HG03469 (cell line): ENCODE measurements around the gene HSD3B2.

Experiments used
- ATAC-seq: cut with Tn5 transposase; IDR thresholded peaks from one replicate; pipeline ENCODE4 v1.9.1; 2021; ENCODE audit warnings: mild to moderate bottlenecking, moderate library complexity, moderate number of reproducible peaks; ENCODE audit not compliant: unreplicated experiment

The HSD3B2 gene

DNA sequence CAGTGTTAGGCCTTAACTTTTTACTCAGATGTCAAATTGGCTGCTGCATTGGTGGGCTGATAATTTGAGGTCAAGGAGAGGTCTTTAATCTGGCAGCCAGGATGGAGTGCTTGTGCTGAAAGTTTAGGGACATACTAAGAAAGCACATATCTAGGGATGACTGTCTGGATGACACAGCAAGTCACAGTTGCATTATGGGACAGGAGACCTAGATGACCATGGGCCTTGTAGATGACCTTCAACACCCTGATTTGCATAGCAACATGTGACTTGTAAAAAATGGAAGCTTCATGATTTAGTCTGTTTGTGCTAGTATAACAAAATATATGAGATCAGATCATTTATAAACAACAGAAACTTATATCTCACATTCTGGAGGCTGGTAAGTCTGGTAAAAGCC lies 18.0 kb upstream of the HSD3B2 start:
- no peak for ATAC-seq

DNA sequence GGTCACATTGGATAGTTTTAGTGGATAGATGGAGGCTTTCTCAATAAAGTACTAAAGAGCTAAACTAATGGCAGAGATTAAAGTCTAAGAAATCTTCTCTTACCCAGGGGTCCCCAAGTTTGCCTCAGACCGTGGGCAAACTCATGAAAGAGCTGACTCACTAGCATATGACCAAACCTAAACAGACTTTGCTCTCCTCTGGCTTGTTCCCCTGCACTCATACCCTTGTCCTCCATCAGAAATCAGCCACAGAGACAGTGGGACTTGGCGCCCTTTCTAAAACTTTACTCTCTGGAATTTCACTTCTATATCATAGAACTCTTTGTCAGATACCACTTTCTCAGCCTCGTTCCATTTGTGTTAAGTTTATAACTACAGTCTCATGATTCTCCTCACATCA lies 17.0 kb upstream of the HSD3B2 start:
- ATAC-seq: no peak

DNA sequence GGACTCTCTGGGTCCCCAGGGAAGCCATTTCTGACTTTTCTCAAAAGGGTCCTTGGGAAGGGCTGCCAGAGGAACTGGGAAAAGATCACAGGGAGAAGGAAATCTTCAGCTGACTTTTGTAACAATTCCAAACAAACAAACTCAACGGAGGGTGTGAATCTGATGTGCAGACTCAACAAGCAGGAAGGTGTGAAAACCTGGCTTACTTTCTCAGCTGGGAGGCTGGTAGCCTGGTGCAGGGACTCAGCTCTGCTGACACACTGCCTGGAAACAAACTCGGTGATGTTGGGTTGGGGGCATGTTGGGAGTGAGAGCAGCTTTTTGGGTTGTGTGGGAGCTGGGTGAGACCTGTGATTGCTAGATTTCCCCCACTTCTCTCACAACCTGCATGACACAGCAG lies 10.2 kb upstream of the HSD3B2 start:
- no peak for ATAC-seq

DNA sequence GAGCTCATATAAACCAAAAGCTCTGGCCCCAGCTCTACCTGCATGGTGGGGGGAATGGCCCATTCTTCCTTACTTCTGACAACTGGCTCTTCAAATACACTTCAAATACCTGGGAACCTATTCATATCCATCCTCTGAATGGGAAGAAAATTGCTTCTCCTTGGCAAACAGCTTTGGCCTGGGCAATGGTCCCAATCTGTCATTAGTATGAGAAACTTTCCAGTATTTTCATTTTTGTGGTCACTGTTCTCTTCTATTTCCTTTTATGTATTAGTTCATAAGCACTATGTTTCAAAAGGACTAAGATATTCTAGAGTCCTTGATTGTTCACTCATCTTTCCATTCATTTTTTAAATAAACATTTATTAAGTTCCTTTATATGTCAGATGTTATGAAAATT lies 5.2 kb upstream of the HSD3B2 start:
- no peak for ATAC-seq

DNA sequence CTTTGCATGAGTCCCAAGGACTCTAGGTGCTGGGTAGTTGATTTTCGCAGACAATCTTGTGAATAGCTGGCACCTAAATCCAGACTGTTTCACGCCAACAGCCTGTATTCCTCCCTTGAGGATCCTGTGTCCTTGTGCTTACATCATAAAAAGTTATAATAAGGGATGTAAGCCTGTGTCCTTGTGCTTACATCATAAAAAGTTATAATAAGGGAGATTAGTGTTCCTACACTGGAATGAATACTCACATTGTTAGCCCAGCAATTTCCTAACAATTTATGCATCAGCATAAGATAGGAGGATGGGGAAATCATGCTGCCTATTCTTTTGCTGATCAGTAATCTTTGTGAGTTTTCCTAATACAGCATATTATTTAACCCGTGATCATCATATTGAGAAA lies 4.0 kb upstream of the HSD3B2 start:
- ATAC-seq: no peak

DNA sequence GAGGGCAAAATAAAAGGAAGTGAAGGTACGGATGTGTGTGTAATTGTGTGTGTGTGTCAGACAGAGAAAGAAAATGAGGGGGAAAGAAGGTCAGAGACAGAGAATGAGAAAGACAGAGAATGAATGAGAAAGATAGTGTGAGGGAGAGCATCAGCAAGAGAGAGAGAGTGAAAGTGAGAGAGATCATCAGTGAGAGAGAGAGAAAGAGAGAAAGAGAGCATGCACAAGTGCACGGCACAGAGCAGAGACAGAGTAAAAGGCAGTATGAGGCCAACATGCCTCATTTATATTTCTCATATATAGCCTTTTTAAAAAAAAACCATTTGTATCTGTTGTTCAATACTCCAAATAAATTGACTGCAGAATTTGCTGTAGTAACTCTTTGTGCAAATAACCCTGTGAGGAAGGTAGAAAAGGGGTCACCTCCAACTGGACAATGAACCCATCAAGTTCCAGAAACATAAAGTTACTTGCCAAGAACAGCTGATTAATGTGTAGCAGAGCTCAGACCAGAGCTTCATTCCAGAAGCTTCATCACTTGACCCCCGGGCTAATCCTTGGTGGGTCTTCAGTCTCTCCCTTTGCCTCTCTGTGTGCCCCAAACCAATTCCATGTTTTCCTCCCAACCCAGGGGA lies 1.2 kb downstream of the HSD3B2 start:
- no peak for ATAC-seq

DNA sequence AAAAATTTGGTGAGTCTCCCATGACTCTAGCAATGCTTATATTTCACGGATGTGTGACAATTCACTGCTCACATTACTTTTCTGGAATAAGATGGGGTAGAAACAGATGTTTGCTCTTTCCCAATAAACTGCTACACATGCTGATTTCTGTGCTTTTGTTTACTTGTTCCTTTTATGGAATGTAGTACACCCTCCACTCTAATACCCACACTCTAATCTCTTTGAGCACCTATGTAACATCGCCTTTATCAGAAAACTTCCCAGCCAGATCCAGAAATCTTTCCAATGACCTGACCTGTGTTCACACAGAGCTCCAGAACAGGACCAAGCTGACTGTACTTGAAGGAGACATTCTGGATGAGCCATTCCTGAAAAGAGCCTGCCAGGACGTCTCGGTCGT lies 4.2 kb downstream of the HSD3B2 start:
- no peak for ATAC-seq

DNA sequence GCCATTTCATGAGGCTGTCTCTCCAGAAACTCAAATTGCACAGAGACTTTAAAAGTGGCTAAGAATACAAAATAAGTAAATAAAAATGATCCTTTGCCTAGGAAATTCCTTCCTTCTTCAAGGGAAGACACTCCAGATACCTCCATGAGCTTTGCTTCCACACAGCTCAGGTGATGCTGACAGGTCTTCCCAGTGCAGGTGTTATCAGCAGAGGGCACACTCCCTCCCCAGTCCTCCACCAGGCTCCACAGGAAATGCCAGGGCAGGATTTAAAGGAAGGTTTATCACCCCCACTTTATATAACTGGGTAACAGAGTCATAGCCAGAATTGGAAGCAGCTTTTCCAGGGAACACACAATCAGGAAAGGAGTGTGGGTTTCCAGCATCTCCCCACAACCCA lies 5.7 kb downstream of the HSD3B2 start:
- ATAC-seq: no peak

DNA sequence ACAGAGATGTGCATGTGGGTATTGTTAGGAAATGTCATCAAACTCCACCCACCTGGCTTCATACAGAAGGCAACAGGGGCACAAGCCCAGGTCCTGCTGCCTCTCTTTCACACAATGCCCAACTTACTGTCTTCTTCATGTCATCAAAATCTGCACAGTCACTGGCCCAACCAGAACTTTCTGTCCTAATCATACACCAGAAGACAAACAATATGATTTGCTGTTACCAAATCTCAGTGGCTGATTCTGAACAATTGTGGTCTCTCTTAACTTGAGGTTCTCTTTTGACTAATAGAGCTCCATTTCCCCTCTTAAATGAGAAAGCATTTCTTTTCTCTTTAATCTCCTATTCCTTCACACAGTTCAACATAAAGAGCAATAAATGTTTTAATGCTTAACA lies 7.7 kb downstream of the HSD3B2 start:
- ATAC-seq: no peak

DNA sequence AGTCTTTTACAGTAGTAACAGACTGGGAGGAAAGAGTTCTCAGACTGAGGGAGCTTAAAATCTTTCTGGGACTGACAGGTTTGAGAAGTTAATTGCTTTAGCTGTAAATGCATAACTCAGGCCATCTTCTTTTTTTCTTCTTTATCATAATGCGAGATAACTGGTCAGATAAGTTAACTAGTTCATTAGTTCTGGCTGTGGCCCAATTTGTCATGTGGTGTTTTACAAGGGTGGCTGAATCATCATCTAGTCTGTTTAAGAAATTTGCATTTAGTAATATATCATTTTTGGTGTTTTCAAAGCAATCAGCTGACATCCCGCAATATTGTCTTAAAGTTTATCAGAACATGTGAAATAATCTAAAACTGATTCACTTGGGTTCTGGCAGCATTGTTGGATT lies 14.0 kb downstream of the HSD3B2 start:
- ATAC-seq: no peak

DNA sequence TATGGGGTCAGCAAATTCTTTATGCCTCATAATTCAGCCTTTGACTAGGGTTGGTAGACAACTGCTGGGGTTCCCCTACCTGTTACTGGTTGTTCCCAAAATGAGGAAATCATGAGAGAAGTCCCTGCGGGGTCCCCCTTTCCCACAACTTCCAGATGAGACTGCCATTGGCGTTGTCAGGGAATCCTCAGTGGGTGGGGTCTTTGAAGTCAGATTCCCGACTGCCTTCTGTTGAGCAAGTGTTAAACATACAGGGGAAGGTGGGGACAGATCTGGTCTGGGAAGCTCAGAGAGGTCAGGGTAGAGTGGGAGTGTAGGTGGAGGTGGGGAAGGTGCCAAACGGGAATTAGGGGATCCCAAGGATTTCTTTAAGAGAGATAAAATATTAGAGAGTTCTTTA lies 14.7 kb downstream of the HSD3B2 start:
- ATAC-seq: no peak

DNA sequence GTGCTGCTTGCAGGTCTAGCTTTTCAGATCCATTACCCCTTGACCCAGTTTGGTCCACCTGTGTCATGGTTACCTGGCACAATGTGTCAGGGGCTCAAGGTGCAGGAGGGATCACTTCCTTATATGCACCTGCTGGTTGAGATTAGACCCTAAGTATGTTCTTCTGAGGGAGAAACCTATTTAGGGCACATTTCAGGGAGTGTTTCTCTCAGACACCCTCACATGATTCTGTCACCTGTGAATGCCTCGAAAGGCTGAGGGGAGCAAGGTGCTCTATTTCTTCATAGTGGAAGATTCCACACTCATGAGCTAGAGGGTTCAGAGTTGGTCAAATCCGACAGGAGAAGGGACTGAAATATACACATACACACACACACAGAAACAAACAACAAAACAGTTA lies 15.5 kb downstream of the HSD3B2 start:
- no peak for ATAC-seq

DNA sequence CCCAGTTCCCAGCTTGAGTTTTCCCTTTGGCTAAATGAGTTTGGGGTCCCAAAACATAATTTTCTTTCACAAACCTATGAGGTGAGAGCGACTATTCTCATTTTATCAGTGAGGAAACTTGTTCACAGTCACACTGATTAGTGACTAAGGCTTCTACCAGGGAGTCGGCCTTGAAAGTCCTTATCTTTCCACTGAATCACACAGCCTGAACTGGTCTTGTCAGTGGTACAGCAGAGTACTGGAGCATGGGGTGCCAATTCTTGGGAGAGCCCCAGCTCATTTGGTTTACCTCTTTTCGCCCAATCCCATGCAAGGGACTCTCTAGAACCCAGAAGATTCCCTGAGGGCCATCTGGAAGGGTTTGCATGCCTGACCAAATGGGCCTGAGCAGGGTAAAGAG lies 16.9 kb downstream of the HSD3B2 start:
- no peak for ATAC-seq

DNA sequence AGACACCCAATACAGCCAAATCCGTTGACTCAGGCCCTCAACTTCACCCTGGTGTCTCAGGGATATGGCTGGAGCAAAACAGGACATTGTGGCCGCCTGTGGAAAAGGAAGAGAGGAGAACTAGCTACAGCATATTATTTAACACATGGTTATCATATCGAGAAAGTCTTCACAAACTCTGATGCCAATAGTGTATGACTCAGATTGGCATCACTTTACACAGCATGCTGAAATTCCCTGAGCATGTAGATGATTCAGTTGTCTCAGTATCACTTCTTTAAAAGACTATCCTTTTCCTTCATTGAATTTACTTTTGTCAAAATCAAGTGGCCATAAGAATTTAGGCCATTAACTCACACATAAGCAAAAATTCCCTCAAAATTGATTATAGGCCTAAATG lies 20.1 kb downstream of the HSD3B2 start:
- no peak for ATAC-seq

DNA sequence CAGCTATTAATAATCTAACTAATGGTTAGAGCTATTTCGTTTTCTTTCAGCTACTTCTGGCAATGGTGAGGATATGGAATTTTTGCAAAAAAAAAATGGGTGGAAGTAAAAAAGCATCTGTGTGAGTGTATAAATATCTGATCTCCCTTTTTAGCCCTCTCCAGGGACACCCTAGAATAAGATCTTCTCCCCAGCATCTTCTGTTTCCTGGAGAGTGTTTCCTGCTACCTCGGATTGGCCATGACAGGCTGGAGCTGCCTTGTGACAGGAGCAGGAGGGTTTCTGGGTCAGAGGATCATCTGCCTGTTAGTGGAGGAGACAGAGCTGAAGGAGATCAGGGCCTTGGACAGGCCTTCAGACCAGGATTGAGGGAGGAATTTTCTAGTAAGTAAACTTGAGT lies 23.8 kb downstream of the HSD3B2 start:
- ATAC-seq: no peak

DNA sequence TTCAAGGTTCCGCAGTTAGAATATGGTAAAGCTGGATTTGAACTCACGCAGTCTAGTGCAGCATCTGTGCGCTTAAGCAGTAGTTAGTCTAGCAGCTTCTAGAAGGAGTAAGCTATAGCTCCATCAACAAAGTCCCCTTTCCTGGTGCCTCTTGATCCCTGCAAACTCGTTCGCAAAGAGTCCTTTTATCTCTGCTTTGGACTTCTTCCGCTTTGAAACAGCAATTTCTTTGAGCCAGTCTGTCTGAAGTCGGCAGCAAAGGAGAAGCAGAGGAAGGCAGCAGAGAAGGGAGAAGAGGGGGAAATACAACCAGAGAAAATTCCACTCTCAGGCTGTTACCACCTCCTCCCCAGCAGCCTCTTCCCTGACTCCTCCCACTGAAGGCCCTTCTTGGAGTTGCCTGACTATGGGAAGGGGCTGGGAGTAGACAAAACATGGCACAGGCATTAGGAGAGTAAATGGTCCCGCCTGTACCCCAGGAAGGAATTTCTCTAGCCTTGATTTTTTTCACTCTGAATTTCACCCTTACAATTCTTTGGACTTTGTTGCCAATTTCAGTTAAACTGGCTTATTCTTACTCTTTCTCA lies 25.9 kb downstream of the HSD3B2 start:
- ATAC-seq: no peak

DNA sequence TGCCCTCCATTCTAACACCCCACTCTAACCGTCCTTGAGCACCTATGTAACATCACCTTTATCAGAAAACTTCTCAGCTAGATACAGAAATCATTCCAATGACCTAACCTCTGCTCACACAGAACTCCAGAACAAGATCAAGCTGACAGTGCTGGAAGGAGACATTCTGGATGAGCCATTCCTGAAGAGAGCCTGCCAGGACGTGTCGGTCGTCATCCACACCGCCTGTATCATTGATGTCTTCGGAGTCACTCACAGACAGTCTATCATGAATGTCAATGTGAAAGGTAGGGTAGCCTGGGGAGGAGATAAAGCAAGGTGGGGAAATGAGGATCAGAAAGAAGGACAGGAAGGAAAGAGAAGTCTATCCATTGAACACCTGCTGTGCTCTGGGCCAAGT lies 27.8 kb downstream of the HSD3B2 start:
- no peak for ATAC-seq

DNA sequence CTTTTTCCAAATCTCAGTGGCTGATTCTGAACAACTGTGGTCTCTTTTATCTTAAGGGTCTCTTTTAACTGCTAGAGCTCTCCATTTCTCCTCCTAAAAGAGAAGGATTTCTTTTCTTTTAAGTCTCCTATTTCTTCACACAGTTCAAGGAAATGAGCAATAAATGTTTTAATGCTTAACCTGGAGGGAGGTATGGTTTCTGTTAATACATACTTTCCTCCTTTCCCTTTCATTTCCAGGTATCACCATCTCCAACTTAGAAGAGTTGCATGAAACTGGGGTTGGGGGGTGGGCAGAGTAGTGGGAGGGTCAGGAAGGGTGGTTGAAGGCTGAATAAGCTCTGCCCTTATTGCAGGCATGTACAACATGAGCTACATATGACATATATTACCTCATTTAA lies 31.4 kb downstream of the HSD3B2 start:
- ATAC-seq: no peak

DNA sequence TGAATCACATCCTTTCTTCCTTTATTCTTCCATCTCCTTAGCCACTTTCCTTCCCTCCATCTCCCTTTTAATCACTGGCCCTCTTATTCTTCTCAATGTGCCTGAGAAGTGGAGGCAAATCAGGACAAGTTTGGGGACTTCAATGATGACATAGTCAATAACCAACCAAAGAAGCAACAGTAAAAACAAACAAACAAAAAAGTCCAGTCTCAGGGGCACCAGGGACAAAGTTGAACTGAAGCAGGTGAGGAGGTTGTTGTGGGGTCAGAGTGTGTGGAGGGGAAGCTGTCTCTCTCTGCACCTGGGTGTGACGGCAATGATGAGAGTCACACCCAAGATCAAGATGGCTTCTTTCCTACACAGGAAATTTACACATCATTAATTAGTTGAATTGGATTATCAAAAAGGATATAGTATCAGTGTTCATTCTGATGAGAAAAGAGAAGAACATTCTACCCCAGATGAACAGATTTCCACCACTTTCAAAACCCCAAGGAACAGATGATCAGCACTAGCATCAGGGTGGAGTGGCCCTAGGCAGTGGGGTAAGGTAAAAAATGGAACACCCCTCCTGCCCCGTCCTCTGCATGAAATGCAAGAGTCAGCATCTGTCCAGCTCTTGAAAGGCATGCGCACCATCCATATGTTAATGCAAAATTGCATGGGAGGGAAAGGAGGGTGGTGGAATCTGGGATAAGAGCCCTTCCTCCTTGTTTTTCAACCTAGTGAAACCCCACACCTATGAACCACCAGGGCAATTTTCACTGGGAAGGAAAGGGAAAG lies 32.6 kb downstream of the HSD3B2 start:
- no peak for ATAC-seq

DNA sequence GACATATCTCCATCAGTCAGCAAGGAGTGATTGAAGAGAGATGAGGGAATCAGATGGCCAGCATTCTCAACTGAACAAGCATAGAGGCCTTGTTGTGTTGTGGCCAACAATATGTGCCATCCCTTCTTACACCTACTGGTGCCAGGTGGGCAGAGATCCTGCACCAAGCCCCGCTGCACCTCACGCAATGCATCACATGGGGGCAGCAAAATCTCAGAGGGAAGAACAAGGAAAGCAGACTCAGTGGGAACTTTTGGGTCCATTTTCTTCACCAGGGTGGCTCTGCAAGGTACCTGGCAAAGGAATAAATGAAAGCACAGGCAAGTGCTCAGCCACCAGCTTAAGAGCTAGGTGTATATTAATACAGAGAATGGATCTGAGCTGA lies 33.2 kb downstream of the HSD3B2 start:
- ATAC-seq: no peak

DNA sequence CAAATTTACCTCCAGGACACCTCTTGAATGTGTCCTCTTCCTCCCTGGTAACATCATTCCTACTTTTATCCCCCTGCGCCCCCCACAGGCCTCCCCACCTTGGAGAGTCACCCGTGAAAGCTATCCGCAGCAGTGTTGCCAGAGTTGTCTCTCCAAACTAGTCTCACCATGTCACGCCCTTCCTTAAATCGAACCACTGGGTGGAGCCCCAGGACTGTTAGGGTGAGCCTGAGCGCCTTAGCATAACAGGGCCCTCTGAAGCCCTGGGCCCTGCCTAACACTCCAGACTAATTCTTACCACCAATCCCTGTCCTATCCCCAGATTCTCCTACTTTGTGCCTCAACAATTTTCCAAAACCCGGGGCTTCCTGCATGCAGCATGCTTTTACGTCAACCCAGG lies 35.0 kb downstream of the HSD3B2 start:
- no peak for ATAC-seq

DNA sequence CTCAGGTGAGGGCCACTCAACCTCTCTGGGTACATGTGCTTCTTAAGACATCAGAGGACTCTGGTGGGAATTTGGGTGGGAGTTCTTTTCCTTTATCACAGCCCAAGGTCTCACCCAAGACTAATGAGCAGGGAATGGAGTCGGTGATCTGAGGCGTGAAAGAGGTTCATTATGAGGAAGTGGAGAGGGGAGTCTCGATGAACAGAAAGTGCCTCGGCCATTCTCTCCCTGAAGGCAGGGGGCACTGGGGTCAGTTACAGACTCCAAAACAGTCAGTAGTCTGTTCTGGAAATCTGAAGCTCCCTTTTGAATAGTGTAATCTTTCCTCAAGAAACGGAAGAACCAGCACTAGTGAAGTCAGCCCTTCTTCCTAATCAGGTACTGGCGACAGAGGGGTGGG lies 36.2 kb downstream of the HSD3B2 start:
- ATAC-seq: no peak

DNA sequence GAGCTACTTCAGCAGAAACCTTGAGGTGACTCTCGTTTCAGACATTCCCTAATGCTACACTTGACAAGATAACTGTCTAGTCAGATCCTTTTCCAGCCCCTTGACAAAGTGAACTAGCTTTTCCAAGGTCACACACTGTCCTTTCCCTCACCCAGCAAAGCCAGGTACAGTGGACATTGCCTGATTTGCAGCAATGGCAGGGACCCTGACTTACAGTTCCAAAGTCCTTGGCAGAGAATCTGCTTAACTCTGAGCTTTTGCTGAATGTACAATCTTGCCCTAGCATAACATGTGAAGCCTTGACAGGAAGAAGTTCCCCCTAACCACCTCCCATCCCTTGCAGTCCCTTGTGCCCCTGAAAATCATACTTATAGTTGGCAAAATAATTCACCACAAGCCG lies 37.1 kb downstream of the HSD3B2 start:
- ATAC-seq: no peak
